BE2C (cell line): Measurements from ENCODE around the gene FKBP5.
"Not testable (repeated sequence)": the region's sequence is repeated elsewhere in the genome, so short reads cannot be mapped to it uniquely, and the experiment has no call there.

Experiments
- DNase-seq: peaks from one replicate; pipeline ENCODE4 v3.0.0-alpha.2; 2020
- H3K27me3 ChIP-seq: fragments of 250-450 bp; sonication (Bioruptor Pico); 2 replicates; pipeline ENCODE4 v1.5.1; 2020; ENCODE audit warnings: mild to moderate bottlenecking
- H3K36me3 ChIP-seq: fragments of 250-450 bp; sonication (Bioruptor Pico); 2 replicates; pipeline ENCODE4 v1.5.1; 2020; ENCODE audit warnings: mild to moderate bottlenecking
- H3K4me1 ChIP-seq: fragments of 250-450 bp; sonication (Bioruptor Pico); 2 replicates; pipeline ENCODE4 v1.5.1; 2020
- H3K4me3 ChIP-seq: 2 replicates; pipeline ENCODE4 v1.5.1; 2011; ENCODE audit warnings: low read depth, low read length
- H3K9me3 ChIP-seq: fragments of 250-450 bp; sonication (Bioruptor Pico); 2 replicates; pipeline ENCODE4 v1.5.1; 2020
- CTCF ChIP-seq: IDR thresholded peaks from 2 replicates; pipeline ENCODE4 v1.5.1; 2012; ENCODE audit warnings: mild to moderate bottlenecking, low read depth, low read length

FKBP5 gene

DNA sequence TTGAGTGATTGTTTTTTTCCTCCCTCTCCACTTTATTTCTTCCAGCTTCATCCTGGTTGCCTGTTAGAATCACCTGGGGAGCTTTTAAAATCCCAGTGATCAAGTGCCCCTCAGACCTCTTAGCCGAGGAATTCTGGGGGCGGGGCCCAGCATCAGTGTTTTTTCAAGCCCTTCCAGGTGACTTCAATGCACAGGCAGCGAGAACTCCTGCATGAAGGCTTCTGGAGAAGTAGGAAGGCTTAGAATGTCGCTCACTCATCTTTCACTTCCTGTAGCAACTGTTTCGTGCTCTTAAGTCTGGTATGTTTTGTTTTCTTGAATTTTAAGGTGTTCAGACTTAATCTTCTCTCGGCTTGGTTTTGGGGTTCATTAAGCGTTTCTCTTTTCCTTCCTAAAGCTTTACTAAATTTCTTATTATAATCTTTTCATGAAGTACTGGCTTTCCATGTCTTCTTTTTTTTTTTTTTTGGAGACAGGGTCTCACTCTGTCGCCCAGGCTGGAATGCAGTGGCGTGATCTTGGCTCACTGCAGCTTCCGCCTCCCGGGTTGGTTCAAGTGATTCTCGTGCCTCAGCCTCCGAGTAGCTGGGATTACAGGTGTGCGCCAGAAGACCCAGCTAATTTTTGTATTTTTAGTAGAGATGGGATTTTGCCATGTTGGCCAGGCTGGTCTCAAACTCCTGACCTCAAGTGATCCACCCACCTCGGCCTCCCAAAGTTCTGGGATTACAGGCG lies 145.1 kb downstream of the FKBP5 start:
- no peak for DNase-seq
- Histone ChIP-seq H3K36me3 (no peaks in the 10 kb centered on the region), H3K9me3 (no peaks in the 10 kb centered on the region), H3K4me1 (peaks cover 15% of the 10 kb centered on the region), H3K27me3 (no peaks in the 10 kb centered on the region), H3K4me3 (no peak overlapping the region)
- TF ChIP-seq CTCF, result no peak

GRCh38 chr6:35541836-35542235 lies 146.9 kb downstream of the FKBP5 start:
- DNase-seq, result no peak
- Histone ChIP-seq H3K36me3 (no peaks in the 10 kb centered on the region), H3K4me3 (no peak overlapping the region), H3K9me3 (no peaks in the 10 kb centered on the region), H3K4me1 (peaks cover 15% of the 10 kb centered on the region), H3K27me3 (no peaks in the 10 kb centered on the region)
- TF ChIP-seq CTCF, result no peak

GRCh38 chr6:35539223-35539622 lies 149.5 kb downstream of the FKBP5 start:
- no peak for TF ChIP-seq CTCF

DNA sequence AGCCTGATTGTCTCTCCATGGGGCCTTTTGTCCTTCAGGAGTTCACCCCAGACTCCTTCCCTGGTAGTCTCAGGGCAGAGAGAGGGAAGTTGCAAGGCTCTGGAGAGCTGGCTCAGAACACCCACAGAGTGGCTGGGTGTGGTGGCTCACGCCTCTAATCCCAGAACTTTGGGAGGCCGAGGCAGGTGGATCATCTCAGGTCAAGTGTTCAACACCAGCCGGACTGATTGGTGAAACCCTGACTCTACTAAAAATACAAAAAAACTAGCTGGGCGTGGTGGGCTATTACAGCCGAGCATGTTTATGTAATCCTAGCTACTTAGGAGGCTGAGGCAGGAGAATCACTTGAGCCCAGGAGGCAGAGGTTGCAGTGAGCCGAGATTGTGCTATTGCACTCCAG lies 152.9 kb downstream of the FKBP5 start:
- H3K36me3 ChIP-seq, H3K9me3 ChIP-seq, DNase-seq, H3K4me3 ChIP-seq, H3K27me3 ChIP-seq: not testable (repeated sequence)
- peaks cover 44% of the 10 kb centered on the region for H3K4me1 ChIP-seq

More at GRCh38 chr6:35539223-35539622, 149.5 kb downstream of the FKBP5 start:
- H3K4me3 ChIP-seq, result no peak overlapping the region
- peak; percentile 33 for DNase-seq
- peaks cover 29% of the 10 kb centered on the region for H3K4me1 ChIP-seq
- no peaks in the 10 kb centered on the region for H3K36me3 ChIP-seq
- no peaks in the 10 kb centered on the region for H3K9me3 ChIP-seq
- H3K27me3 ChIP-seq, result no peaks in the 10 kb centered on the region

- peak; percentile 93 for DNase-seq
These were observed 154.1 kb downstream of the FKBP5 start for GRCh38 chr6:35534407-35535170.

DNA sequence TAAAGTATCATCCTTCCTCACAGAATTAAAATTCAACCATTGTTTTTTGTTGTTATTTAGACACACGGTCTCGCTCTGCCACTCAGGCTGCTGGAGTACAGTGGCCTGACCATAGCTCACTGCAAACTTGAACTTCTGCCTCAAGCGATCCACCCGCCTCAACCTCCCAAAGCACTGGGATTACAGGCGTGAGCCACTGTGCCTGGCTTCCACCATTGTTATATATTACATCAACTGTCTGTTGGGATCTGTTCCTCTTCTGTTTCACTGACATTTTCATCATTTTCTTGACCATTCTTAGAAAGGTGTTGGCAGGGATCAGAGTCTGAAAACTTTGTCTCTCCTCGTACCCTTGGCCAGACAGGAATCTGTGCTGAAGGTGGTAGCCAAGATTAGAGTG lies 154.7 kb downstream of the FKBP5 start:
- Histone ChIP-seq H3K27me3 (no peaks in the 10 kb centered on the region), H3K9me3 (no peaks in the 10 kb centered on the region), H3K4me3 (peak overlapping the region; percentile 12; the same call in 1 of the 2 replicates), H3K36me3 (no peaks in the 10 kb centered on the region), H3K4me1 (peaks cover 32% of the 10 kb centered on the region)
- TF ChIP-seq CTCF, result no peak
- peak; percentile 50 for DNase-seq

More at GRCh38 chr6:35534407-35535170, 154.1 kb downstream of the FKBP5 start:
- Histone ChIP-seq H3K27me3 (no peaks in the 10 kb centered on the region), H3K36me3 (no peaks in the 10 kb centered on the region), H3K4me3 (peak overlapping the region; percentile 12; the same call in 1 of the 2 replicates), H3K9me3 (no peaks in the 10 kb centered on the region), H3K4me1 (peaks cover 38% of the 10 kb centered on the region)
- no peak for TF ChIP-seq CTCF
